PC-3 (cell line): Measurements from ENCODE around the gene P2RX1. TPM values are rescaled to one million over a fixed set of nuclear protein-coding genes. Genes with fewer than 3 reads are reported as not detected.

ENCODE experiments used
- ATAC-seq: fragments of 200-7000 bp; cut with Tn5 transposase; 2 replicates; pipeline ENCODE4 v1.9.1; 2020; ENCODE audit warnings: mild to moderate bottlenecking, moderate library complexity
- BruUV-seq: library from RNA; stranded (reverse); fragments of 400-500 nt; replicated peaks from 2 replicates; lab custom pipeline; 2021; lab: Mats Ljungman, UMichigan
- CTCF ChIA-PET: fragments of 300-600 bp; sonication (Branson Sonifier 250); formaldehyde crosslinking; loops from one replicate; lab custom pipeline; 2022; ENCODE audit warnings: antibody characterized with exemption; lab: Charles Lee
- POLR2A ChIA-PET: fragments of 300-600 bp; sonication (Branson Sonifier 250); formaldehyde crosslinking; loops from one replicate; lab custom pipeline; 2022; ENCODE audit warnings: antibody characterized with exemption; ENCODE audit not compliant: unreplicated experiment; lab: Charles Lee
- DNase-seq: peaks from one replicate; pipeline ENCODE4 v3.0.0-alpha.2; 2015
- H2AFZ ChIP-seq: fragments of 300-600 bp; sonication (generic); 2 replicates; pipeline ENCODE4 v1.6.0; 2016; ENCODE audit warnings: antibody characterized with exemption, low read length
- H3F3A ChIP-seq: fragments of 300-600 bp; sonication (generic); one replicate; pipeline ENCODE4 v1.6.0; 2017; ENCODE audit warnings: antibody characterized with exemption, low read length, control low read depth, mild to moderate bottlenecking; ENCODE audit not compliant: unreplicated experiment
- H3K27ac ChIP-seq: fragments of 300-600 bp; sonication (generic); 2 replicates; pipeline ENCODE4 v1.5.1; 2016; ENCODE audit warnings: mild to moderate bottlenecking, low read length
- H3K27me3 ChIP-seq: fragments of 300-600 bp; sonication (generic); 2 replicates; pipeline ENCODE4 v1.6.1; 2016; ENCODE audit warnings: low read length, mixed read lengths
- H3K36me3 ChIP-seq: fragments of 300-600 bp; sonication (generic); 2 replicates; pipeline ENCODE4 v1.6.1; 2016; ENCODE audit warnings: low read depth, mixed run types, low read length, mixed read lengths
- H3K4me1 ChIP-seq: fragments of 300-600 bp; sonication (generic); 2 replicates; pipeline ENCODE4 v1.5.1; 2016; ENCODE audit warnings: low read length; ENCODE audit not compliant: insufficient read depth
- H3K4me2 ChIP-seq: fragments of 300-600 bp; sonication (generic); 2 replicates; pipeline ENCODE4 v1.6.0; 2016; ENCODE audit warnings: low read length
- H3K4me3 ChIP-seq: fragments of 300-600 bp; sonication (generic); 2 replicates; pipeline ENCODE4 v1.5.1; 2016; ENCODE audit warnings: mild to moderate bottlenecking, low read length, mixed read lengths
- H3K79me2 ChIP-seq: fragments of 300-600 bp; sonication (generic); 2 replicates; pipeline ENCODE4 v1.6.1; 2017; ENCODE audit warnings: low read length, mixed read lengths
- H3K9ac ChIP-seq: fragments of 300-600 bp; sonication (generic); 2 replicates; pipeline ENCODE4 v1.6.0; 2016; ENCODE audit warnings: mild to moderate bottlenecking, low read length
- H3K9me2 ChIP-seq: fragments of 300-600 bp; sonication (generic); replicated peaks from 2 replicates; pipeline ENCODE4 v1.6.1; 2016; ENCODE audit warnings: mixed run types, low read length, mixed read lengths
- H3K9me3 ChIP-seq: fragments of 300-600 bp; sonication (generic); 2 replicates; pipeline ENCODE4 v1.6.1; 2016; ENCODE audit warnings: low read length, mixed read lengths
- H4K20me1 ChIP-seq: fragments of 300-600 bp; sonication (generic); 2 replicates; pipeline ENCODE4 v1.6.1; 2016; ENCODE audit warnings: low read length, mixed read lengths
- CTCF ChIP-seq: fragments of 300-600 bp; sonication (generic); conservative IDR thresholded peaks from 2 replicates; pipeline ENCODE4 v1.5.1; 2017; ENCODE audit warnings: antibody characterized with exemption, low read depth, mild to moderate bottlenecking, low read length
- EZH2 ChIP-seq: fragments of 300-600 bp; sonication (generic); IDR thresholded peaks from one replicate; pipeline ENCODE4 v1.6.1; 2017; ENCODE audit warnings: antibody characterized with exemption, mild to moderate bottlenecking, low read length; ENCODE audit not compliant: unreplicated experiment
- EZH2phosphoT487 ChIP-seq: fragments of 300-600 bp; sonication (generic); IDR thresholded peaks from 2 replicates; pipeline ENCODE4 v1.6.1; 2018; ENCODE audit warnings: mild to moderate bottlenecking, antibody characterized with exemption, low read length, borderline replicate concordance
- intact Hi-C: fragments of 100-400 bp; cut with micrococcal nuclease; formaldehyde crosslinking; loops from 2 replicates; pipeline ENCODE4 v1.9.0; 2023
- total RNA-seq: library from RNA; depleted of rRNA; stranded (reverse); fragments of >200 nt; gene quantifications from 2 replicates; pipeline ENCODE4 v1.2.3, GENCODE V29; 2014

The P2RX1 gene
- total RNA-seq, 1 experiment from 2014 or later = not detected

GRCh38 chr17:3887804-3888203 lies 28.5 kb downstream of the P2RX1 start:
- ChIA-PET CTCF (no interaction called here), POLR2A (no interaction called here)
- Histone ChIP-seq H3F3A (no peaks in the 10 kb centered on the region), H3K9ac (peak overlapping the region; percentile 61), H3K9me2 (no peaks in the 10 kb centered on the region), H3K79me2 (peaks cover 45% of the 10 kb centered on the region), H3K4me2 (peak overlapping the region; percentile 69), H3K4me1 (peaks cover 47% of the 10 kb centered on the region), H3K27ac (peak overlapping the region; percentile 81), H3K9me3 (no peaks in the 10 kb centered on the region), H3K4me3 (peak overlapping the region; percentile 40; the same call in 1 of the 2 replicates), H4K20me1 (no peaks in the 10 kb centered on the region), H2AFZ (peak overlapping the region; percentile 81; the same call in 1 of the 2 replicates), H3K27me3 (no peaks in the 10 kb centered on the region), H3K36me3 (no peaks in the 10 kb centered on the region; the same call in 1 of the 2 replicates)
- ATAC-seq (no peak), DNase-seq (no peak)
- BruUV-seq = no TSS peak
- TF ChIP-seq EZH2phosphoT487 (no peak), CTCF (no peak), EZH2 (no peak)
- intact Hi-C loops = no loop called here

- DNase-seq (no peak), ATAC-seq (no peak)
- 0 out of 2 replicates have a peak overlapping the region, but pooled peaks have one; percentile 69 for H3K4me2 ChIP-seq
- H4K20me1 ChIP-seq = no peaks in the 10 kb centered on the region
- no peak for TF ChIP-seq CTCF
- no peak overlapping the region for H3K9ac ChIP-seq
- H3F3A ChIP-seq = no peaks in the 10 kb centered on the region
- ChIA-PET CTCF (no interaction called here), POLR2A (no interaction called here)
- H2AFZ ChIP-seq = no peak overlapping the region
- no peaks in the 10 kb centered on the region for H3K9me3 ChIP-seq
- intact Hi-C loops = no loop called here
- no TSS peak for BruUV-seq
- peaks cover 47% of the 10 kb centered on the region for H3K4me1 ChIP-seq
- peak overlapping the region; percentile 81; the same call in 1 of the 2 replicates for H3K27ac ChIP-seq
- H3K9me2 ChIP-seq = no peaks in the 10 kb centered on the region
- H3K36me3 ChIP-seq = no peaks in the 10 kb centered on the region; the same call in 1 of the 2 replicates
- H3K79me2 ChIP-seq = peaks cover 45% of the 10 kb centered on the region
- H3K27me3 ChIP-seq = no peaks in the 10 kb centered on the region
- H3K4me3 ChIP-seq = no peak overlapping the region
These were observed 28.9 kb downstream of the P2RX1 start for GRCh38 chr17:3887394-3887793.

GRCh38 chr17:3886776-3887175 lies 29.5 kb downstream of the P2RX1 start:
- peaks cover 45% of the 10 kb centered on the region for H3K4me1 ChIP-seq
- ATAC-seq = no peak

More at GRCh38 chr17:3886776-3887175, 29.5 kb downstream of the P2RX1 start:
- Histone ChIP-seq H3K4me3 (no peak overlapping the region), H3K4me2 (no peak overlapping the region), H3K79me2 (peaks cover 45% of the 10 kb centered on the region), H3K27me3 (no peaks in the 10 kb centered on the region), H3K9me3 (no peaks in the 10 kb centered on the region), H3K27ac (no peak overlapping the region), H3K36me3 (no peaks in the 10 kb centered on the region; the same call in 1 of the 2 replicates), H3K9ac (no peak overlapping the region), H3F3A (no peaks in the 10 kb centered on the region), H4K20me1 (no peaks in the 10 kb centered on the region), H2AFZ (no peak overlapping the region), H3K9me2 (no peaks in the 10 kb centered on the region)
- TF ChIP-seq EZH2phosphoT487 (no peak), EZH2 (no peak), CTCF (no peak)
- ChIA-PET CTCF (no interaction called here), POLR2A (no interaction called here)
- no peak for DNase-seq
- no TSS peak for BruUV-seq
- intact Hi-C loops = no loop called here
